ENCODE measurements around the gene PCK2.

PCK2 gene

DNA sequence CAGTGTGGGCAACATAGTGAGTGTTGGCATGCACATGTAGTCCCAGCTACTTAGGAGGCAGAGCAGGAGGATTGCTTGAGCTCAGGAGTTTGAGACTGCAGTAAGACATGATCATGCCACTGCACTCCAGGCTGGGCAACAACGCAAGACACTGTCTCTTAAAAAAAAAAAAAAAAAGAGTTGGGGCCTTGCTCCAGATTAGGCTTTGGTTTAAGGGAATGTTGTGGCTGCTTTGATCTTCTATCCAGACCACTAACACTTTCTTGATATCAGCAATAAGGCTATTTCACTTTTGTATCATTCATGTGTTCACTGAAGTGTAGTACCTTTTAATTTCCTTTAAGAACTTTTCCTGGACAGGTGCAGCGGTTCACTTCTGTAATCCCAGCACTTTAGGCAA, 33.6 kb downstream of the PCK2 start:
- no peak for TF ChIP-seq ZFX (IDR thresholded peaks at IDR 0.05)
- TF ChIP-seq, protein P1, sequence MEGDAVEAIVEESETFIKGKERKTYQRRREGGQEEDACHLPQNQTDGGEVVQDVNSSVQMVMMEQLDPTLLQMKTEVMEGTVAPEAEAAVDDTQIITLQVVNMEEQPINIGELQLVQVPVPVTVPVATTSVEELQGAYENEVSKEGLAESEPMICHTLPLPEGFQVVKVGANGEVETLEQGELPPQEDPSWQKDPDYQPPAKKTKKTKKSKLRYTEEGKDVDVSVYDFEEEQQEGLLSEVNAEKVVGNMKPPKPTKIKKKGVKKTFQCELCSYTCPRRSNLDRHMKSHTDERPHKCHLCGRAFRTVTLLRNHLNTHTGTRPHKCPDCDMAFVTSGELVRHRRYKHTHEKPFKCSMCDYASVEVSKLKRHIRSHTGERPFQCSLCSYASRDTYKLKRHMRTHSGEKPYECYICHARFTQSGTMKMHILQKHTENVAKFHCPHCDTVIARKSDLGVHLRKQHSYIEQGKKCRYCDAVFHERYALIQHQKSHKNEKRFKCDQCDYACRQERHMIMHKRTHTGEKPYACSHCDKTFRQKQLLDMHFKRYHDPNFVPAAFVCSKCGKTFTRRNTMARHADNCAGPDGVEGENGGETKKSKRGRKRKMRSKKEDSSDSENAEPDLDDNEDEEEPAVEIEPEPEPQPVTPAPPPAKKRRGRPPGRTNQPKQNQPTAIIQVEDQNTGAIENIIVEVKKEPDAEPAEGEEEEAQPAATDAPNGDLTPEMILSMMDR (conservative IDR thresholded peaks at IDR 0.05): no peak
- no peak overlapping the region for H3K27ac ChIP-seq

- no peak for TF ChIP-seq ZFX (IDR thresholded peaks at IDR 0.05)
- TF ChIP-seq, protein P1 (conservative IDR thresholded peaks at IDR 0.05): no peak
- H3K27ac ChIP-seq: no peak overlapping the region
These were observed 35.4 kb downstream of the PCK2 start for GRCh38 chr14:24129410-24129998.

DNA sequence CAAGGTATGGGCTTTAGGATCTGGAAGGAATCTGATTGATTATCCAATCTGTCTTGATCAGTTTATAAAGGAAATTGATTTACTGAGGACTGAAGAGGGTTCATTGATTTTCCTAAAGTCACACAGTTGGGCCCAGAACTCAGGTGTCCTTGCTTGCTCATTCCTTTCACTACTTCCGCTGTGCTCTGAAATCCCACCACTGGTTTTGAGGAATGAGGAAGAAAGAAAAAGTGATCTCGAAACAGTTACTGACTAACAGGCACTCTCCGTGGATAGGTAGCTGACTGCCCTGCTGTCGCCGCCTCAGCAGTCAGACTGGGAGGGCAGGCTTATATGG, 36.2 kb downstream of the PCK2 start, which contains the start of gene FITM1:
FITM1 (plus strand) TSS at position 280 of the 337 bp plus-strand sequence. CDS start 905 bp downstream, outside the sequence.
- TF ChIP-seq, protein P1 (conservative IDR thresholded peaks at IDR 0.05): no peak
- TF ChIP-seq ZFX (IDR thresholded peaks at IDR 0.05): no peak
- H3K27ac ChIP-seq: no peak within 1 kb of the TSS

- TF ChIP-seq, protein P1 (conservative IDR thresholded peaks at IDR 0.05): no peak
- TF ChIP-seq ZFX (IDR thresholded peaks at IDR 0.05): no peak
- H3K27ac ChIP-seq: no peak overlapping the region
These were observed 36.8 kb downstream of the PCK2 start for GRCh38 chr14:24130717-24131548.

- TF ChIP-seq ZFX (IDR thresholded peaks at IDR 0.05): no peak
- TF ChIP-seq, protein P1 (conservative IDR thresholded peaks at IDR 0.05): no peak
- H3K27ac ChIP-seq: no peak overlapping the region
These were observed 37.4 kb downstream of the PCK2 start for GRCh38 chr14:24131549-24131966.

- H3K27ac ChIP-seq: no peak overlapping the region
These were observed 38.1 kb downstream of the PCK2 start for GRCh38 chr14:24132061-24132685.

More at GRCh38 chr14:24132061-24132685, 38.1 kb downstream of the PCK2 start:
- no peak for TF ChIP-seq ZFX (IDR thresholded peaks at IDR 0.05)
- TF ChIP-seq, protein P1 (conservative IDR thresholded peaks at IDR 0.05): no peak
